GM21367 (cell line): ENCODE data around the gene KRTAP16-1.
"Not testable (repeated sequence)": the region's sequence is repeated elsewhere in the genome, so short reads cannot be mapped to it uniquely, and the experiment has no call there.

ENCODE experiments used
- ATAC-seq: cut with Tn5 transposase; IDR thresholded peaks from one replicate; pipeline ENCODE4 v1.9.1; 2021; ENCODE audit not compliant: unreplicated experiment

The KRTAP16-1 gene

GRCh38 chr17:41301916-41302901 lies 6.9 kb downstream of the KRTAP16-1 start, which contains the start of gene KRTAP29-1:
KRTAP29-1 (minus strand) TSS chr17:41302851; CDS start chr17:41302851, 0 bp downstream.
- ATAC-seq, result no peak

- no peak for ATAC-seq
Observed at GRCh38 chr17:41301204-41301790, 7.8 kb downstream of the KRTAP16-1 start.

- no peak for ATAC-seq
Observed at GRCh38 chr17:41298458-41299135, 10.5 kb downstream of the KRTAP16-1 start.

- no peak for ATAC-seq
Observed at GRCh38 chr17:41296846-41297245, 12.3 kb downstream of the KRTAP16-1 start.

GRCh38 chr17:41294016-41294415 lies 15.1 kb downstream of the KRTAP16-1 start:
- ATAC-seq, result no peak

- ATAC-seq, result no peak
Observed at GRCh38 chr17:41287050-41287449, 22.1 kb downstream of the KRTAP16-1 start.

- ATAC-seq, result no peak
Observed at GRCh38 chr17:41284546-41284945, 24.6 kb downstream of the KRTAP16-1 start.

- no peak for ATAC-seq
Observed at GRCh38 chr17:41284043-41284442, 25.1 kb downstream of the KRTAP16-1 start.

GRCh38 chr17:41278176-41278955 lies 30.7 kb downstream of the KRTAP16-1 start:
- no peak for ATAC-seq

- not testable (repeated sequence) for ATAC-seq
Observed at GRCh38 chr17:41275648-41276190, 33.4 kb downstream of the KRTAP16-1 start, which contains the start of gene KRTAP9-7. KRTAP9-7 (plus strand) TSS chr17:41275698; CDS start chr17:41275698, 0 bp downstream.

- ATAC-seq, result no peak
Observed at GRCh38 chr17:41271858-41272257, 37.3 kb downstream of the KRTAP16-1 start.

- not testable (repeated sequence) for ATAC-seq
Observed at GRCh38 chr17:41271323-41271722, 37.8 kb downstream of the KRTAP16-1 start.

GRCh38 chr17:41267711-41268110 lies 41.4 kb downstream of the KRTAP16-1 start:
- no peak for ATAC-seq

- ATAC-seq, result no peak
Observed at GRCh38 chr17:41265078-41265477, 44.0 kb downstream of the KRTAP16-1 start, which contains the start of gene KRTAP9-6. KRTAP9-6 (plus strand) TSS chr17:41265378; CDS start chr17:41265378, 0 bp downstream.

- no peak for ATAC-seq
Observed at GRCh38 chr17:41264599-41264998, 44.5 kb downstream of the KRTAP16-1 start.

GRCh38 chr17:41263212-41263611 lies 45.9 kb downstream of the KRTAP16-1 start:
- no peak for ATAC-seq

- no peak for ATAC-seq
Observed at GRCh38 chr17:41258406-41258805, 50.7 kb downstream of the KRTAP16-1 start.
